Heart left ventricle (tissue), 13 donors: ENCODE data around the gene GALNT10.

ENCODE experiments used
- CTCF ChIP-seq, 12 donors: fragments of 200-600 bp; sonication (generic) in 4 of 12; IDR thresholded peaks; one replicate each; pipeline versions ENCODE4 v1.5.0 to v1.8.0; 2018 to 2022; ENCODE audit warnings: antibody characterized with exemption in 12 of 12, mild to moderate bottlenecking in 5 of 12
- POLR2A ChIP-seq, 2 donors: fragments of 450-650 bp; IDR thresholded peaks; one replicate each; pipeline ENCODE4 v1.6.1; 2017; ENCODE audit warnings: antibody characterized with exemption in 2 of 2, mild to moderate bottlenecking in 2 of 2, moderate library complexity in 2 of 2
- donor health status: ischemic (EF 13 %, LVEDD 7.1; RV severe dilation, severe dysfunction).
- donor health status: DM: no; HTN: yes; CAD: no.
- donor health status: DM: no; HTN: no; CAD: no.
- donor health status: ischemic (EF 25% LVEDD 6.9; RV normal size, moderate dysfunction).
- donor health status: ischemic (EF 25% LVEDD 5.7; RV mildly dilated, moderate dysfunction).
- donor health status: ischemic (EF 35%, LVEDD 5.7; RV mildly dilated, moderate dysfunction).
- donor health status: nonischemic (EF 11% LVEDD 7.7; RV severe dilation, severe dysfunction).
- donor health status: DM: yes; HTN: yes; CAD: no.
- donor health status: PGD.
- donor health status: ischemic (EF 29% LVEDD 5.4; RV normal size, mild dysfunction).
- donor health status: nonischemic (EF 23%, LVEDD 6.1; RV moderate dilation, normal function).

DNA sequence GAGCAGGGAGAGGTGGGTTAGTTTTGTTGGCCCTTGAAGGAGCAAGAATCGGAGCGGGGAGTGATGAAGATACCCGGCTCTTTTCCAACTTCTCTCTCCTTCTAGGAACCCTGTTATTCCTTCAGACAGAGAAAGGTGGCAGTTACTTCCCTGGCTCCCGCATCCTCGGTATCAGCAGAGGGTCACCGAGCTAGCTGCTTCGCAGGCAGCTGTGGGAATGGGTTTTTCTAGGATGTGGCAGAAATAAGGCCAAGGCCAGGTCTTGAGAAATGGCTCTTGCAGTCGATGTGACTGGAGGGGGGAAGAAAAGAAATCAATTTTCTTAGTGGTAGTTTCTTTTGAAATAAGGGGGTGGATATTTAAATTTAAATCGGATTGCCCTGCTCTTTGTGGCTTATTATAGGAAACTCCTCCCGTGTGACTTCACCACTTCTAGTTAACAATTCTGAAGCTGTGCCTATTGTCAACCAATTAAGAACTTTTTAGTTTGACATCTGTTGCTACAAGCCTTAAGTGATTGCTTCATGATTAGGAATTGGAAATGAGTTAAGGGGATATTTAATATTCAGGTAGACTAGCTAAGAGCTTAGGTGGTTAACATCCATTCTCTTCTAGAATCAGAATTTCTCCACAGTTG, 256.7 kb downstream of the GALNT10 start:
- peak in 1 of 2 donors; percentile 3 for TF ChIP-seq POLR2A (IDR thresholded peaks at IDR 0.05)
- TF ChIP-seq CTCF (IDR thresholded peaks at IDR 0.05): no peak
